HCT116 (cell line): ENCODE data around the gene TFPI2. TPM values are rescaled to one million over a fixed set of nuclear protein-coding genes. Genes with fewer than 3 reads are reported as not detected.

ENCODE experiments used
- ATAC-seq: fragments of 200-7000 bp; cut with Tn5 transposase; 2 replicates; pipeline ENCODE4 v1.9.1; 2020; ENCODE audit warnings: mild to moderate bottlenecking, moderate library complexity
- BruUV-seq: library from RNA; stranded (reverse); fragments of 400-500 nt; replicated peaks from 2 replicates; lab custom pipeline; 2021; lab: Mats Ljungman, UMichigan
- CTCF ChIA-PET: fragments of 300-600 bp; sonication (Branson Sonifier 250); formaldehyde crosslinking; loops from one replicate; lab custom pipeline; 2021; ENCODE audit warnings: antibody characterized with exemption; lab: Charles Lee
- POLR2A ChIA-PET: fragments of 300-600, 350-600 bp; sonication (Branson Sonifier 250); formaldehyde crosslinking; loops from one replicate; lab custom pipeline; 2021; ENCODE audit warnings: antibody characterized with exemption; lab: Charles Lee
- RAD21 ChIA-PET, 2 experiments: fragments of 300-600 bp; sonication (Branson Sonifier 250); formaldehyde crosslinking; loops; one replicate each; lab custom pipeline; 2023; ENCODE audit warnings: low total read pairs in 2 of 2; ENCODE audit not compliant: uncharacterized antibody in 2 of 2, unreplicated experiment in 2 of 2, low non-redundant PET in 1 of 2; lab: Charles Lee
- DNase-seq: peaks from one replicate; pipeline ENCODE4 v3.0.0-alpha.2; 2010; ENCODE audit warnings: low read depth, low spot score
- H2AFZ ChIP-seq: fragments of 200-600 bp; shearing (Covaris generic), sonication (generic); 2 replicates; pipeline ENCODE4 v1.6.1; 2017; ENCODE audit warnings: low read depth, mixed run types, mixed read lengths, antibody characterized with exemption, low read length; ENCODE audit not compliant: poor library complexity, severe bottlenecking
- H3K27ac ChIP-seq: 2 replicates; pipeline ENCODE4 v1.5.1; 2012; ENCODE audit warnings: low read depth, low read length
- H3K27me3 ChIP-seq: fragments of 200-600 bp; sonication (generic); 2 replicates; pipeline ENCODE4 v1.6.1; 2016; ENCODE audit warnings: mixed run types, low read length, mixed read lengths; ENCODE audit not compliant: insufficient read depth
- H3K36me3 ChIP-seq, 2 experiments: fragments of 200-500 bp in 1 of 2; fragments of 200-600 bp in 1 of 2; sonication (Bioruptor generic) in 1 of 2; sonication (generic) in 1 of 2; 2 replicates each; pipeline versions ENCODE4 v1.5.1 to v1.6.1; 2014 to 2016; ENCODE audit warnings: low read length in 2 of 2, inconsistent platforms in 1 of 2, mixed read lengths in 1 of 2, mixed run types in 1 of 2; ENCODE audit not compliant: insufficient read depth in 2 of 2, control insufficient read depth in 1 of 2
- H3K4me1 ChIP-seq, 2 experiments: fragments of 200-600 bp in 1 of 2; sonication (generic) in 1 of 2; 2 replicates each; pipeline versions ENCODE4 v1.5.1 to v1.6.1; 2012 to 2017; ENCODE audit warnings: low read length in 2 of 2, inconsistent platforms in 1 of 2, mild to moderate bottlenecking in 1 of 2, mixed read lengths in 1 of 2, mixed run types in 1 of 2, moderate library complexity in 1 of 2; ENCODE audit not compliant: insufficient read depth in 2 of 2, control insufficient read depth in 1 of 2
- H3K4me2 ChIP-seq: fragments of 200-600 bp; sonication (generic); 2 replicates; pipeline ENCODE4 v1.6.1; 2017; ENCODE audit warnings: mixed run types, low read length, mixed read lengths
- H3K4me3 ChIP-seq, 2 experiments: fragments of 200-600 bp in 1 of 2; sonication (generic) in 1 of 2; replicated peaks in 1 of 2; 2 replicates each; pipeline ENCODE4 v1.5.1; 2011 to 2016; ENCODE audit warnings: low read length in 2 of 2, control low read depth in 1 of 2, low read depth in 1 of 2, mild to moderate bottlenecking in 1 of 2, mixed read lengths in 1 of 2, mixed run types in 1 of 2
- H3K79me2 ChIP-seq: fragments of 200-600 bp; sonication (generic); 2 replicates; pipeline ENCODE4 v1.6.1; 2017; ENCODE audit warnings: mild to moderate bottlenecking, mixed run types, low read length, moderate library complexity, mixed read lengths; ENCODE audit not compliant: insufficient read depth
- H3K9ac ChIP-seq: fragments of 200-600 bp; sonication (generic); 2 replicates; pipeline ENCODE4 v1.6.1; 2016; ENCODE audit warnings: low read length, mixed read lengths
- H3K9me2 ChIP-seq: fragments of 200-600 bp; sonication (generic), shearing (Covaris generic); 2 replicates; pipeline ENCODE4 v1.6.1; 2017; ENCODE audit warnings: mixed run types, mild to moderate bottlenecking, moderate library complexity; ENCODE audit not compliant: insufficient read depth
- H3K9me3 ChIP-seq, 2 experiments: fragments of 200-500 bp in 1 of 2; fragments of 200-600 bp in 1 of 2; sonication (Bioruptor generic) in 1 of 2; sonication (generic) in 1 of 2; 2 replicates each; pipeline ENCODE4 v1.6.1; 2014 to 2017; ENCODE audit warnings: low read length in 2 of 2, mixed read lengths in 2 of 2, inconsistent platforms in 1 of 2, low read depth in 1 of 2, mild to moderate bottlenecking in 1 of 2, mixed run types in 1 of 2, moderate library complexity in 1 of 2; ENCODE audit not compliant: control insufficient read depth in 1 of 2, insufficient read depth in 1 of 2
- H4K20me1 ChIP-seq: fragments of 200-600 bp; sonication (generic), shearing (Covaris generic); 2 replicates; pipeline ENCODE4 v1.6.1; 2017; ENCODE audit warnings: mixed run types, mild to moderate bottlenecking, moderate library complexity; ENCODE audit not compliant: insufficient read depth
- ATF3 ChIP-seq: IDR thresholded peaks from 2 replicates; pipeline ENCODE4 v1.6.1; 2012
- CBX3 ChIP-seq: IDR thresholded peaks from 2 replicates; pipeline ENCODE4 v1.6.1; 2012; ENCODE audit warnings: low read depth
- CEBPB ChIP-seq: IDR thresholded peaks from 2 replicates; pipeline ENCODE4 v1.6.1; 2012; ENCODE audit warnings: low read depth
- CTCF ChIP-seq, 3 experiments: fragments of 200-600 bp in 1 of 3; sonication (generic) in 1 of 3; IDR thresholded peaks in 2 of 3; conservative IDR thresholded peaks in 1 of 3; 2 replicates each; pipeline ENCODE4 v1.5.1; 2012 to 2017; ENCODE audit warnings: low read depth in 2 of 3, low read length in 2 of 3, antibody characterized with exemption in 1 of 3, borderline replicate concordance in 1 of 3, control low read depth in 1 of 3, mild to moderate bottlenecking in 1 of 3, mixed read lengths in 1 of 3, mixed run types in 1 of 3, moderate library complexity in 1 of 3; ENCODE audit not compliant: insufficient read depth in 1 of 3
- EGR1 ChIP-seq: IDR thresholded peaks from 2 replicates; pipeline ENCODE4 v1.6.1; 2012; ENCODE audit warnings: low read depth
- ELF1 ChIP-seq: IDR thresholded peaks from 2 replicates; pipeline ENCODE4 v1.6.1; 2012; ENCODE audit warnings: low read depth, borderline replicate concordance
- EZH2 ChIP-seq: fragments of 200-600 bp; sonication (generic); IDR thresholded peaks from 2 replicates; pipeline ENCODE4 v1.6.1; 2017; ENCODE audit warnings: antibody characterized with exemption, mixed run types
- FOSL1 ChIP-seq: IDR thresholded peaks from 2 replicates; pipeline ENCODE4 v1.6.1; 2012; ENCODE audit warnings: low read depth
- MAX ChIP-seq: IDR thresholded peaks from 2 replicates; pipeline ENCODE4 v1.6.1; 2012
- POLR2A ChIP-seq: IDR thresholded peaks from 2 replicates; pipeline ENCODE4 v1.7.0; 2011; ENCODE audit warnings: borderline replicate concordance; ENCODE audit not compliant: insufficient read depth, insufficient read length; ENCODE audit errors: extremely low read depth
- POLR2AphosphoS5 ChIP-seq: IDR thresholded peaks from 2 replicates; pipeline ENCODE4 v1.6.1; 2011; ENCODE audit warnings: mild to moderate bottlenecking, low read depth, low read length, moderate library complexity
- RAD21 ChIP-seq: IDR thresholded peaks from 2 replicates; pipeline ENCODE4 v1.6.1; 2012; ENCODE audit warnings: low read depth, mild to moderate bottlenecking
- REST ChIP-seq: IDR thresholded peaks from 2 replicates; pipeline ENCODE4 v1.6.1; 2012; ENCODE audit warnings: low read depth
- SIN3A ChIP-seq: IDR thresholded peaks from 2 replicates; pipeline ENCODE4 v1.6.1; 2012; ENCODE audit warnings: low read depth
- SP1 ChIP-seq: IDR thresholded peaks from 2 replicates; pipeline ENCODE4 v1.6.1; 2012; ENCODE audit warnings: low read depth
- SRF ChIP-seq: IDR thresholded peaks from 2 replicates; pipeline ENCODE4 v1.6.1; 2012; ENCODE audit warnings: low read depth
- TCF7L2 ChIP-seq: IDR thresholded peaks from 2 replicates; pipeline ENCODE4 v1.7.0; 2011; ENCODE audit warnings: borderline replicate concordance, inconsistent platforms; ENCODE audit not compliant: insufficient read depth, insufficient read length; ENCODE audit errors: extremely low read depth
- ZBTB33 ChIP-seq: IDR thresholded peaks from 2 replicates; pipeline ENCODE4 v1.6.1; 2011; ENCODE audit warnings: mild to moderate bottlenecking, low read length, moderate library complexity; ENCODE audit not compliant: insufficient replicate concordance; ENCODE audit errors: extremely low read depth
- ZFX ChIP-seq: fragments of 450-650 bp; IDR thresholded peaks from 2 replicates; pipeline ENCODE4 v1.6.1; 2017
- ZNF274 ChIP-seq: fragments of 200-500 bp; sonication (Bioruptor generic); IDR thresholded peaks from 2 replicates; pipeline ENCODE4 v1.6.1; 2014; ENCODE audit warnings: mild to moderate bottlenecking, low read depth, low read length, inconsistent platforms
- intact Hi-C: fragments of 100-400 bp; cut with micrococcal nuclease; formaldehyde crosslinking; loops from 2 replicates; pipeline ENCODE4 v1.10.0; 2022
- total RNA-seq: library from RNA; stranded (reverse); gene quantifications from one replicate; pipeline ENCODE4 v1.2.1, GENCODE V29; 2021; ENCODE audit not compliant: unreplicated experiment

The TFPI2 gene
- total RNA-seq, 1 experiment from 2014 or later: 0.15 TPM

- H3K9ac ChIP-seq: no peak overlapping the region
- POLR2A ChIA-PET: no interaction called here
- no peak overlapping the region for H2AFZ ChIP-seq
- H3K4me3 ChIP-seq: no peak overlapping the region
- no peaks in the 10 kb centered on the region for H3K79me2 ChIP-seq
- H3K27me3 ChIP-seq: no peaks in the 10 kb centered on the region
- no TSS peak for BruUV-seq
- no peaks in the 10 kb centered on the region for H3K36me3 ChIP-seq
- RAD21 ChIA-PET: no interaction called here
- no peaks in the 10 kb centered on the region for H3K9me2 ChIP-seq
- intact Hi-C loops: no loop called here
- TF ChIP-seq EGR1 (no peak), EZH2 (no peak), REST (no peak), SIN3A (no peak), ZBTB33 (no peak), SRF (no peak), ATF3 (no peak), CBX3 (no peak), POLR2AphosphoS5 (no peak), TCF7L2 (no peak), CEBPB (no peak), POLR2A (no peak), CTCF (IDR thresholded peaks at IDR 0.05 in 2 of 3, conservative IDR thresholded peaks at IDR 0.05 in 1 of 3; ENCODE audit: borderline replicate concordance in 1 of 3, insufficient read depth in 1 of 3, low read depth in 2 of 3, low read length in 2 of 3) (no peak), ELF1 (no peak), SP1 (no peak), ZNF274 (no peak), MAX (no peak), FOSL1 (no peak), RAD21 (no peak), ZFX (no peak)
- TF ChIP-seq, all 23 proteins: peak for 0
- CTCF ChIA-PET: no interaction called here
- Histone ChIP-seq H3K27ac (no peak overlapping the region), H4K20me1 (no peaks in the 10 kb centered on the region), H3K4me2 (no peak overlapping the region), H3K4me1 (no peaks in the 10 kb centered on the region; a peak in 1 of 4 replicates), H3K9me3 (no peaks in the 10 kb centered on the region)
- DNase-seq (no peak), ATAC-seq (no peak)
Observed at GRCh38 chr7:93923296-93923695, 32.7 kb upstream of the TFPI2 start.
